SK-N-SH treated with all-trans-retinoic acid at 6 μM for 48 hours (cell line): Measurements from ENCODE around the gene GATM.

Experiments
- ATAC-seq: fragments of 200-7000 bp; cut with Tn5 transposase; 3 replicates; pipeline ENCODE4 v1.9.1; 2020; ENCODE audit warnings: mild to moderate bottlenecking, moderate library complexity
- ARNTL ChIP-seq: fragments of 450-650 bp; formaldehyde crosslinking; IDR thresholded peaks from 2 replicates; pipeline ENCODE4 v1.5.0; 2020; ENCODE audit warnings: low read depth, mild to moderate bottlenecking, moderate library complexity, borderline replicate concordance
- BACH2 ChIP-seq: fragments of 250-450 bp; sonication (Bioruptor Pico); IDR thresholded peaks from 2 replicates; pipeline ENCODE4 v1.9.0; 2021; ENCODE audit warnings: mild to moderate bottlenecking, borderline replicate concordance
- CSDC2 ChIP-seq: fragments of 250-450 bp; sonication (Bioruptor Pico); IDR thresholded peaks from 2 replicates; pipeline ENCODE4 v1.5.0; 2020; ENCODE audit warnings: mild to moderate bottlenecking, moderate library complexity
- ESRRG ChIP-seq: fragments of 250-450 bp; sonication (Bioruptor Pico); IDR thresholded peaks from 2 replicates; pipeline ENCODE4 v1.6.1; 2021; ENCODE audit warnings: mild to moderate bottlenecking
- ISL1 ChIP-seq: fragments of 250-450 bp; sonication (Bioruptor Pico); IDR thresholded peaks from 2 replicates; pipeline ENCODE4 v2.1.2; 2022; ENCODE audit warnings: mild to moderate bottlenecking, moderate library complexity
- OSR1 ChIP-seq: fragments of 250-450 bp; sonication (Bioruptor Pico); IDR thresholded peaks from 2 replicates; pipeline ENCODE4 v1.8.0; 2022; ENCODE audit warnings: moderate library complexity, mild to moderate bottlenecking, inconsistent platforms
- POU6F1 ChIP-seq: fragments of 250-450 bp; sonication (Bioruptor Pico); IDR thresholded peaks from 2 replicates; pipeline ENCODE4 v1.8.0; 2021; ENCODE audit warnings: low read depth, mild to moderate bottlenecking, moderate library complexity, borderline replicate concordance
- PPARA ChIP-seq: fragments of 250-450 bp; sonication (Bioruptor Pico); IDR thresholded peaks from 2 replicates; pipeline ENCODE4 v1.5.0; 2020; ENCODE audit warnings: mild to moderate bottlenecking, borderline replicate concordance
- RARB ChIP-seq: fragments of 250-450 bp; sonication (Bioruptor Pico); IDR thresholded peaks from 2 replicates; pipeline ENCODE4 v1.8.0; 2021; ENCODE audit warnings: mild to moderate bottlenecking, moderate library complexity
- SNAI2 ChIP-seq: fragments of 250-450 bp; sonication (Bioruptor Pico); IDR thresholded peaks from 2 replicates; pipeline ENCODE4 v1.5.0; 2020; ENCODE audit warnings: mild to moderate bottlenecking, moderate library complexity
- TCF4 ChIP-seq: fragments of 250-450 bp; sonication (Bioruptor Pico); IDR thresholded peaks from 2 replicates; pipeline ENCODE4 v1.8.0; 2021; ENCODE audit warnings: mild to moderate bottlenecking, moderate library complexity, borderline replicate concordance
- ZC3H10 ChIP-seq: fragments of 250-450 bp; sonication (Bioruptor Pico); IDR thresholded peaks from 2 replicates; pipeline ENCODE4 v1.5.1; 2021; ENCODE audit warnings: mild to moderate bottlenecking, moderate library complexity
- ZNF70 ChIP-seq: fragments of 450-650 bp; formaldehyde crosslinking; IDR thresholded peaks from 2 replicates; pipeline ENCODE4 v1.5.0; 2020; ENCODE audit warnings: mild to moderate bottlenecking, moderate library complexity
- ZNF8 ChIP-seq: fragments of 450-650 bp; formaldehyde crosslinking; IDR thresholded peaks from 2 replicates; pipeline ENCODE4 v1.5.0; 2020; ENCODE audit warnings: mild to moderate bottlenecking, moderate library complexity
- TF ChIP-seq, protein P1 (sequence below): fragments of 250-450 bp; sonication (Bioruptor Pico); IDR thresholded peaks from 2 replicates; pipeline ENCODE4 v1.5.1; 2021; ENCODE audit warnings: mild to moderate bottlenecking, moderate library complexity
- TF ChIP-seq, protein P2 (sequence below): fragments of 250-450 bp; sonication (Bioruptor Pico); IDR thresholded peaks from 2 replicates; pipeline ENCODE4 v1.8.0; 2020; ENCODE audit warnings: mild to moderate bottlenecking, moderate library complexity, borderline replicate concordance

The GATM gene

GRCh38 chr15:45386420-45386819, 8.1 kb upstream of the GATM start:
- no peak for ATAC-seq

DNA sequence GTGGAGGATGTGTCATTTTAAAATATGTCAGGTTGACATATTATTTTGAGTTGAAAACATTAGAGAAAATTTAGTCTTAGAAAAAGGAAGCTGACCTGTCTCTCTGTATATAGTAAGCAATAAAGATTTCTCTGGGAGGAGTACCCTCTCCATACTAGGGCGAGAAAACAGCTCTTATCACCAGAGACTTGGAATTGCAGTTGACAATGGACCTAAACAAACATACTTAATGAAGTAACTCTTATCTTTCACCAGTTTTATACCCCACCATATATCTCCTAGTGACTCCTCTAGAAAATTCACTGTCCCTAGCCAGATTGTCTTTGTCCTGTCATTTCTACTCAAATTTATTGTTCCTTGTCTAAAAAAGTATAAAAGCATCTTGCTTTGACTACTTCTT, 7.2 kb upstream of the GATM start:
- no peak for ATAC-seq

More at GRCh38 chr15:45386420-45386819, 8.1 kb upstream of the GATM start:
- TF ChIP-seq TCF4 (CRISPR knock-in tag), result no peak

GRCh38 chr15:45384700-45385099, 6.4 kb upstream of the GATM start:
- ATAC-seq, result no peak

More for the DNA sequence above, 7.2 kb upstream of the GATM start:
- no peak for TF ChIP-seq OSR1 (CRISPR knock-in tag)
- no peak for TF ChIP-seq BACH2
- no peak for TF ChIP-seq TCF4 (CRISPR knock-in tag)
- no peak for TF ChIP-seq RARB (CRISPR knock-in tag)
- no peak for TF ChIP-seq ZNF70 (CRISPR knock-in tag)
- TF ChIP-seq ZC3H10, result no peak
- TF ChIP-seq CSDC2 (CRISPR knock-in tag), result no peak
- no peak for TF ChIP-seq SNAI2 (CRISPR knock-in tag)
- TF ChIP-seq POU6F1 (CRISPR knock-in tag), result no peak
- TF ChIP-seq, protein P1, sequence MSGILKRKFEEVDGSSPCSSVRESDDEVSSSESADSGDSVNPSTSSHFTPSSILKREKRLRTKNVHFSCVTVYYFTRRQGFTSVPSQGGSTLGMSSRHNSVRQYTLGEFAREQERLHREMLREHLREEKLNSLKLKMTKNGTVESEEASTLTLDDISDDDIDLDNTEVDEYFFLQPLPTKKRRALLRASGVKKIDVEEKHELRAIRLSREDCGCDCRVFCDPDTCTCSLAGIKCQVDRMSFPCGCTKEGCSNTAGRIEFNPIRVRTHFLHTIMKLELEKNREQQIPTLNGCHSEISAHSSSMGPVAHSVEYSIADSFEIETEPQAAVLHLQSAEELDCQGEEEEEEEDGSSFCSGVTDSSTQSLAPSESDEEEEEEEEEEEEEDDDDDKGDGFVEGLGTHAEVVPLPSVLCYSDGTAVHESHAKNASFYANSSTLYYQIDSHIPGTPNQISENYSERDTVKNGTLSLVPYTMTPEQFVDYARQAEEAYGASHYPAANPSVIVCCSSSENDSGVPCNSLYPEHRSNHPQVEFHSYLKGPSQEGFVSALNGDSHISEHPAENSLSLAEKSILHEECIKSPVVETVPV (CRISPR knock-in tag), result no peak

DNA sequence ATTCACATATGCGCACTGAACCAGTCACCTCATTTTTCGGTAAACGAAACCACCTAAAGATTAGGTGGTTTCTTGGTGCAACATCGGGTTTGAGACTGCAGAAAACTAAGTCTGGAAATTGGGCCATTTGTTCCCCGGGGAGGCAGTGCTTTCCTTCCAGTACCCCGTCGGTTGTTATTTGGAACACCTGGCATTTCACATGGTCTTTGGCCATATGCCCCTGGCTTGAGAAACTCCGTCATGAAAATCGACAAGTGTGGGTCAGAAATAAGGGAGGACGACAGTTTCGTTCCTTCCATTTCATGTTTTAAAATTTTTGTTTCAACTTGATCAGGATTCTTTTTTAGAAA, 544 bp upstream of the GATM start:
- no peak for ATAC-seq
- TF ChIP-seq, protein P1 (CRISPR knock-in tag), result no peak
- no peak for TF ChIP-seq ZNF8 (CRISPR knock-in tag)
- TF ChIP-seq, protein P2, sequence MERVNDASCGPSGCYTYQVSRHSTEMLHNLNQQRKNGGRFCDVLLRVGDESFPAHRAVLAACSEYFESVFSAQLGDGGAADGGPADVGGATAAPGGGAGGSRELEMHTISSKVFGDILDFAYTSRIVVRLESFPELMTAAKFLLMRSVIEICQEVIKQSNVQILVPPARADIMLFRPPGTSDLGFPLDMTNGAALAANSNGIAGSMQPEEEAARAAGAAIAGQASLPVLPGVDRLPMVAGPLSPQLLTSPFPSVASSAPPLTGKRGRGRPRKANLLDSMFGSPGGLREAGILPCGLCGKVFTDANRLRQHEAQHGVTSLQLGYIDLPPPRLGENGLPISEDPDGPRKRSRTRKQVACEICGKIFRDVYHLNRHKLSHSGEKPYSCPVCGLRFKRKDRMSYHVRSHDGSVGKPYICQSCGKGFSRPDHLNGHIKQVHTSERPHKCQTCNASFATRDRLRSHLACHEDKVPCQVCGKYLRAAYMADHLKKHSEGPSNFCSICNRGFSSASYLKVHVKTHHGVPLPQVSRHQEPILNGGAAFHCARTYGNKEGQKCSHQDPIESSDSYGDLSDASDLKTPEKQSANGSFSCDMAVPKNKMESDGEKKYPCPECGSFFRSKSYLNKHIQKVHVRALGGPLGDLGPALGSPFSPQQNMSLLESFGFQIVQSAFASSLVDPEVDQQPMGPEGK, result no peak

More at GRCh38 chr15:45384700-45385099, 6.4 kb upstream of the GATM start:
- TF ChIP-seq RARB (CRISPR knock-in tag), result no peak
- no peak for TF ChIP-seq BACH2

DNA sequence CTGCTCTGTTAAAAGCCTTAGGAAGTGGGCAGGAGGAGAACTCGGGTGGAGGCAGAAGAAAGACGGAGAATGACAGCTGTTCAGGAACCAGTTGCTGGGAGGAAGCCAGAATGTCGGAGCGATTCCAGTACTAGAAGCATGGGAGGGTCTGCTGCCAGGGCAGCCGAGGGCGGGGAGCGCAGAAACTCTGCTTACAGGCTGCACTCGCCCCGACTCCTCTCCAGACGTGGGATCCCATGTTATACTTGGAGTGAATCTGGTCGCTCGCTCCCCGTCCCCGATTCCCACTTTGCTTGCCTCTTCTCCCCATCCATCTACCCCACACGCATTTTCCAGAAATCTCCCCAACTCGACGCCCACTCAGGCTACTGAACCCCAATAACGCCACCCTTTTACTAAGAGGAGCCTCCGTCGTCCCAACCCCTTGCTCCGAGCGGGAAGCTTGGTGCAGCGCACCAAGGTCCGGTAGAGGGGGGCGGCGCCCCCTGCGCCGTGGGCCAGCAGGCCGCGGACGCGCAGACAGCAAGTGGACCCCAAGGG, 665 bp downstream of the GATM start:
- TF ChIP-seq ESRRG (CRISPR knock-in tag) (no peak), ARNTL (CRISPR knock-in tag) (no peak), PPARA (no peak)
- TF ChIP-seq, all 23 proteins: peak for 0
- ATAC-seq, result peak; percentile 56

GRCh38 chr15:45376967-45377608, 1.3 kb downstream of the GATM start:
- no peak for TF ChIP-seq POU6F1 (CRISPR knock-in tag)
- no peak for TF ChIP-seq ISL1 (CRISPR knock-in tag)
- no peak for ATAC-seq
